ENCODE data around the gene ACRBP.

Gene ACRBP

DNA sequence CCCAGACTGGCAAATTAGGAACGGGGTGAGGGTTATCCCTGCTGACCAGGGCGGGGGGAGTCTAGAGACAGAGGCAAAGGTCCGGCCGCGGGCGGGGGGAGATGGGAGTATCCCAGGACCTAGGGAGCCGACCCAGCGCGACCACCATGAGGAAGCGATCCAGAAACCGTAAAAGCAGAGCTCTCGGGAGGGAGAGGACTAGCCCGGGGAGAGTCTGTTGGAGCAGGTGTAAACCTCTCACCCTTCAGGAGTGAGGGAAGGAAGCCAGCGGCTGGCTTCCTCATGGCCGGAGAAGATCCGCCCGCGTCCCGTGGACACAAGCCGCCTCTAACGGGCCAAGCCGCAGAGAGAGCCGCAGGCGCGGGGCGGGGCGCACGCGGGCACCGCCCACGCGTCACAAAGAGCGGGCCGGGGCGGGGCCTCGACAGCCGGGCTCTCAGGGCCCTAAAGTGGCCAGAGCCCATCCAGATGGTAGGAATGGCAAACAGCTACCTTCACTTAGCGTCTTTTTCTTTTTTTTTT lies at the start of gene ACRBP:
TSS of gene ACRBP (minus strand) at position 350 of the 522 bp plus-strand sequence. CDS start at position 284, 66 bp downstream.
- no peak for FAIRE-seq

- no peak for FAIRE-seq
Measured at GRCh38 chr12:6695313-6696045, 48.2 kb upstream of the ACRBP start.

DNA sequence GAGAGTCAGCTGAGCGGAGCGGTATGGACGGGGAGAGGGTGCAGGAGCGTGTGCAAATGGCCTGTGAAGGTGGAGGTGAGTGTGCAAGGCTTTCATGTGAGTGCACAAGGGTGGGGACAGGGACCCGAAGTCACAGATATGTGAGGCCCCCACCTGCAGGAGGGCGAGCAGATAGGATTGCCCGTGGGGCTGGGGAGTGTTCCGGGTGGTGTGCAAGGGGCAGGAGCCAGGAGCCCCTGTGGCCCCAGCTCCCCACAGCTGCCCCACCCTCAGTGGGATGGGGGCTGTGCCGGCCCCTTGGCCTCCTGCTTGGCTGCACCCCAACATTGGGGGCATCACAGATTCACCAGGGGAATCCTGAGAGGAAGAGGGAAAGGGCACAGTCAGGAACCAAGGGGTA lies 47.5 kb upstream of the ACRBP start:
- FAIRE-seq, result no peak

- FAIRE-seq, result no peak
Measured at GRCh38 chr12:6693832-6694355, 46.7 kb upstream of the ACRBP start.

DNA sequence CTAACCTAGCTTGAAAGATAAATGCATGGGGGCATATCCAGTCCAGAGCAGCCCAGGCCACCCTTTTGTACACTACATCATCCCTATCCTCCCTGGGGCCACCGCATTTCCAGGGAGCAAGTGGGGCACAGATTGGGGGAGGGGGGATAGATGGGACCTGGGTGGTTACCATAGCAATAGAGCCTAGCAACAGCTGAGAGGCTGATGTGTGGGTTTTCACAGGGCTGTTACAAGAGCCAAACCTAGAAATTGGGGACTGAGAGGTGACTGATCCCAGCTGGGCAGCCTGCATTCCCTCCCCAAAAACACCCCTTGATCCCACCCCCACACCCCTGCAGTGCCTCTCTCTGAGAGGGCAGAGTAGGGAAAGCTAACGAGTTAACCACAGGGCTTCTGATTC lies 45.7 kb upstream of the ACRBP start:
- FAIRE-seq, result no peak

DNA sequence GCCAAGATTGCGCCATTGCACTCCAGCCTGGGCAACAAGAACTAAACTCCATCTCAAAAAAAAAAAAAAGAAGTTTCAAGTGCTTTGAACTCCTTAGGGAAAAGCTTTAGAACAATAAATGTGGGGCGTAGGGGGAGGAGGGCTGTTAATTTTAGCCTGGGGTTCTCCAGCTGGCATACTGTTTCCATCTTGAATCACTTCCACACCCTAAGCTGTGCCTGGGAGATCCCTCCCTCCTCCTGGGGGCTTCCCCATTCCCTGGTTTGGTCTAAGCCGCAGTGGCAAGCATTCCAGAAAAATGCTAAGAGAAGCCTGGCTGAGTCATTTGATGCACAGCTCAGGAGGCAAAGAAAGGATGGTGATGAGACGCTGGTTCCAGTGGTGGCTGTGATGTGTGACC lies 44.2 kb upstream of the ACRBP start:
- FAIRE-seq, result no peak

- peak; percentile 93 for FAIRE-seq
Measured at GRCh38 chr12:6688999-6689882, 42.0 kb upstream of the ACRBP start, which contains the start of gene ZNF384. TSS of gene ZNF384 (minus strand) at chr12:6689375. CDS start at chr12:6679520, 9,855 bp downstream.

DNA sequence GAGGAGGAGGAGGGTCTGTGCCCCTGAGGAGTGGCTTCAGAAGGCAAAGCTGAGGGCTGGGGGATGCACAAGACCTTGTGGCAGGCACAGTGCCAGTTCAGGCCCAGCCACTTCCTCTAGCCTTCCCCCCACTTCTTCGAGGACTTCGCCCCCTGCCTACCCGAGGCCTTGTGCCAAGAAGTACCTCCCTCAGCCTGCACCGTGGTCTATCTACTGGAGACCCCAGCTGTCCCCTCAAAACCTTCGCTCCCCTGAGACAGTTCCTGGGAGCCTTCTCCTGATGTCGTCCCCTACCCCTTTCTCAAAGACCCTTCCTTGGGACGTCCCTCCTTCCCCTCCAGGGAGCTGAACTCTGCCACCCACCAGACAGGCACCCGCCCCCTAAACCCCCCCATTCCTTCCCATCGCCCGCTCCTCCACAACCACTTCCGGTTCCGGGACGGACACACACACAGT lies 41.3 kb upstream of the ACRBP start:
- FAIRE-seq, result no peak

DNA sequence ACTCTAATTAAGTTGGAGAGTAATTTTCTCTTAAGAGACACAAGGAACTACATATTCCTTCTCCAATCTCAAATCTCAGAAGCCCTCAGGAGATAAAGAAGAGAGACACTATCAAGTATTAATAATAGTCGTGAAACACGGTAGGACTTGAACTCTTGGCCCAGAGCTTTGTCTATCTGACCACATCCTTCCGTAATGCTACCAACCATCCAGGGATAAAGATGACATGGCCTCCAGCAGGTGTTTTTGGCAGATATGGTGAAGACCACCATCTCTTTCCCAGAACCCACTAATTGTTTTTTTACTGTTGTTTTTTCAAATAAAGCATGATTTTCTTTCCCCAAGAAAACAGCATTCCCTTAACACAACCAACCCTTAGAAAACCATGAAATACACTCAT lies 38.6 kb upstream of the ACRBP start:
- no peak for FAIRE-seq

DNA sequence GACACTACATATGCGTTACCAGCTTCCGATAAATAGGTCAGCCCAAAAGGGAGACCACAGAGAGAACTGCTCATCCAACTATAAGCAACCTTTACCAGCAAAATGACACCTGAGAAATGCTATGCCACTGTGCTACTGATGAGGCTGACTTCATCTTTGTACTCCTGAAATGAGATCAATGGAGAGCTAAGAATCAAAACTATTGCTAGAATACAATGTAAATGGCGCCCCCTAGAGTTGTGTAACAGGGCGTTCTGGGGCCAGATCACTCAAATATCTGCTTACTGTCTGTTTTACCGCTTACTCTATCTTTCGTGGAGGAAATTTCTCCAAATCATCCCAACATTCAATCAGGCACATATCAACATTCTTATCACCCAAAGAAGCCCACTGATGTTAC lies 37.4 kb upstream of the ACRBP start:
- FAIRE-seq, result no peak

DNA sequence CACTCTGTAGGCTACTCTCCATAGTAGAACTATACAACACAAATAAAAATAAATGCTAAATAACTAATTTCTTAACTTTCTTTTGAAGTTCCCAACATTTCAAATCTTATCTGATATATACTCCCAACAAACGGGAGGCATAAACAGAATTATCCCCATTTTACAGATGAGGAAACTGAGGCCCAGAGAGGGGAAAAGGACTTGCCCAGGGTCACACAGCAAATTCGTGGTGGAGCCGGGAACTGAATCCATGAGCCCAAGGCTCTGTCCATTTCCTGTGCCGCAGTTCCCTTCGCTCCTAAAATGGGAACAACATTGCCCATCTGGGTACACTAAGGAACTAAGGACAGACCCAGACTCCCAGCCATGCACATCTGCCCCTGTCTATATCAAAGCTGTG lies 29.7 kb upstream of the ACRBP start:
- FAIRE-seq, result no peak

- FAIRE-seq, result no peak
Measured at GRCh38 chr12:6672143-6672542, 24.9 kb upstream of the ACRBP start.

- FAIRE-seq, result no peak
Measured at GRCh38 chr12:6667559-6668210, 20.5 kb upstream of the ACRBP start.

GRCh38 chr12:6666211-6666610 lies 19.0 kb upstream of the ACRBP start:
- no peak for FAIRE-seq

GRCh38 chr12:6664902-6665301 lies 17.7 kb upstream of the ACRBP start:
- no peak for FAIRE-seq

DNA sequence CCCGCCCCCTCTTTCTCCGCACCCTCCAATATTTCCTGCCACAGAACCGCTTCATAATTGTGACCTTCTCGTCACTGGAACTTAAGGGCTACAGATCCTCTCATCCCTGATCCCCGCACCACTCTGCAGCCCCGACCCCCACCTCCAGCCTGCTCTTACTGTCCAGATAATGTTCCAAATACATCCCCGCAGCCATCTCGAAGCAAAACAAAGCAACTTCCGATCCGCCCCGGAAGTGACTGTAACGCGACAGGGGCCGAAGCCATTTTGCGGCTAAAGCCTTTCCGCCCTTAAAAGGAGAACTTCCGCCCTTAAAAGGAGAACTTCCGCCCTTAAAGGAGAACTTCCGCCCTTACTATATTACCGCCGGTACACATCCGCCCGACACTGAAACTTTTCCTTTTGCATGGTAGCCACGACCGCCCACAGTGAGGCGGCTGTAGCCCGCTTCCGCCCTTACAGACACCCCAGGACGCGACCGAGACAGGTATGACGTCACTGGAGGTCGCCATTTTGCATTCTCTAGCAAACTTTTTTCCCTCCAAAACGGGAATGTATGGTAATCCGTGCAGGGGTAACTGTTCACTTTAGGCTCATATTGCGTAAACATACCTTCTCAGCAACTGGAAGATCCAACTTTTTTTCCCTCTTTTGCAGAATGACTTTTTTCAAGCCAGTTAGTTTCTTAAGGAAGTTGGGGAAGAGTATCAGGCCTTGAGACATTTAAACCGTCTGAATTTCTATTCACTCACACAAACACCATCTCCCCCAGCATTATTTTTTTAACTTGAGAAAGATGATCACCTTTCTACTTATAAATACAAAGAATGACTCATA lies 15.9 kb upstream of the ACRBP start, which contains the start of gene ING4:
TSS of gene ING4 (minus strand) at position 214 of the 837 bp plus-strand sequence. CDS start at position 196, 18 bp downstream.
- FAIRE-seq, result peak; percentile 96

GRCh38 chr12:6662602-6662905 lies 15.3 kb upstream of the ACRBP start:
- no peak for FAIRE-seq

GRCh38 chr12:6653987-6654386 lies 6.8 kb upstream of the ACRBP start:
- FAIRE-seq, result no peak

- no peak for FAIRE-seq
Measured at GRCh38 chr12:6653342-6653741, 6.1 kb upstream of the ACRBP start.

- no peak for FAIRE-seq
Measured at GRCh38 chr12:6652391-6652790, 5.2 kb upstream of the ACRBP start.

DNA sequence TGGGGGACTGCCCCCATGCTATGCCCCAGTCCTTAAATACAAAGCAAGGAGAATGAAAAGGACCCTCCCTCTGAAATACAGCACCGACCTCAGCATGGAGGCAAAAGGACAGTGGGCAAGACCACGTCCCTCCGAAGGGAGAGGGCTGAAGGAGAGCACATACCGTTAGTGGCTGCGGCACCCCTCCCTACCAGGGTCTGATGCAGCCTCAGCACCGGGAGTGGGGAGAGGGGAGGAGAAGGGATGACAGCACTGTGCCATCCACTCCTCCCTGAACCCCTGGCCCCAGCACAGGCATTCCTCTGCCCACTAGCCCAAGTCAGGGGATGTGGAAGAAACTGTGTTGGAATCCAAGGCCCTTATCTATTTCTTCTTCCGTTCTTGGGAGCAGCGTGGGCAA lies 3.6 kb upstream of the ACRBP start:
- no peak for FAIRE-seq

All from TTC549 (cell line).